Stimulated activated naive CD4-positive, alpha-beta T cell (primary cell): ENCODE measurements around the gene CHCHD1.
A peak's percentile ranks its signal among the peaks of the same experiment; 100 is the strongest.
"Not testable (repeated sequence)": the region's sequence is repeated elsewhere in the genome, so short reads cannot be mapped to it uniquely, and the experiment has no call there.

Experiments used
- DNase-seq, 6 experiments: peaks; one replicate each; lab custom pipeline; 2025; lab: John Stamatoyannopoulos, UW

The CHCHD1 gene

DNA sequence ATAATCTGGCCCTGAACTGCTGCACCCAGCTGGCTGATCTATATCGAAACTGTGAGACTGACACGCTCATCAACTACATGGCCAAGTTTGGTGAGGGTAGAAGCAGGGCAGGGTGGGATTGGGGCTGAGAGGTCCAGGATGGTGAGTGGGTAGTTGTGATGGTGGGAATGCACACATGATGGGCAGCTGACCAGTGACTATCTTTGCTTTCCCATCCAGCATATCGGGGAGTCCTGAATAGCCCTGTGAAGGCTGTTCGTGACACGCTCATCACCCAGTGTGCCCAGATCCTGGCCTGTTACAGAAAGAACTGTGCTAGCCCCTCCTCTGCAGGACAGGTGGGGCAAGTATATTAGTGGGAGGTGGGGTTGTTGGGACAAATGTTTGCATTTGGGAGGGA lies 12.5 kb upstream of the CHCHD1 start:
- no peak for DNase-seq

DNA sequence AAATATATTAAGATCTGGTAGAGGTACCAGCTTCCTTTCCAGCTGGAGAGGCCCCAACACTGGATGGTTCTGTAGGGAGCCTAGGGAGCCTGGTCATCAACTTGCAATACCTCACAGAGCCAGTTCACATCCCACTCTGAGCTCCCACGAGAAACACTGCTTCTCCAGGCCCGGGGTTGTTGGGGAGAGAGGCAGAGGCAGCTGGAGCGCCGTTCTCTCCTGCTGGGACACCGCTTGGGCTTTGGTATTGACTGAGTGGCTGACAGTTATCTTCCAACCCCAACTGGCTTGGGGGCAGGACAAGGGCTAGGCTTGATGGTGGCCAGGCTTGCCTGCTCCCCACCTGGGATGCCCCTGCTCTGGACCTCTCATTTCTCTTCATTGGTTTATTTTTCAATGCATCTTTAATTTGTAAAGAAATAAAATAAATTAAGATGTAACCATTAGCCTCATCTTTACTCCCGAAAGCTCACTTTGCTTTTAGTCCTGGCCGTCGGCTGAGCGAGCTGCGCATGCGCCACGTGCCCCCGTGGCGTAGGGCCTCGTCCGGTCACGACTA lies 10.0 kb upstream of the CHCHD1 start:
- DNase-seq: peak in 3 of 6 experiments; percentile 62 to 81 (median 71)

DNA sequence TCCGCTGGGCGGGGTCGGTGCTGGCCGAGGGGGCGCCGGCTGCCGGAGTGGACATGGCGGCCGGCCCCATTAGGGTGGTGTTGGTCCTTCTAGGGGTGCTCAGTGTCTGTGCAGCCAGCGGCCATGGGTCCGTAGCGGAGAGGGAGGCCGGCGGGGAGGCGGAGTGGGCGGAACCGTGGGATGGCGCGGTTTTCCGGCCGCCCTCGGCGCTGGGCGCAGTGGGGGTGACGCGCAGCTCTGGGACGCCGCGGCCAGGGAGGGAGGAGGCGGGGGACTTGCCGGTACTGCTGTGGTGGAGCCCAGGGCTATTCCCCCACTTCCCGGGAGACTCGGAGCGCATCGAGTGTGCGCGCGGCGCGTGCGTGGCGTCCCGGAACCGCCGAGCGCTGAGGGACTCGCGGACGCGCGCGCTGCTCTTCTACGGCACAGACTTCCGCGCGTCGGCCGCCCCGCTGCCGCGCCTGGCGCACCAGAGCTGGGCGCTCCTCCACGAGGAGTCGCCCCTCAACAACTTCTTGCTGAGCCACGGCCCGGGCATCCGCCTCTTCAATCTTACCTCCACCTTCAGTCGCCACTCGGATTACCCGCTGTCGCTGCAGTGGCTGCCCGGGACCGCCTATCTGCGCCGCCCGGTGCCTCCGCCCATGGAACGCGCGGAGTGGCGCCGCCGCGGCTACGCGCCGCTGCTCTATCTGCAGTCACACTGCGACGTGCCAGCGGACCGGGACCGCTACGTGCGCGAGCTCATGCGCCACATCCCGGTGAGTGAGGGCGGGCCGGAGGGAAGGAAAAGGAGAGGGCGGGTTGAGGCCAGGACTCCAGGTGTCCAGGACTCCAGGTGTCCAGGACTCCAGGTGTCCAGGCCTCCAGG lies 9.3 kb upstream of the CHCHD1 start:
- DNase-seq: peak; percentile 67 to 91 (median 82)

DNA sequence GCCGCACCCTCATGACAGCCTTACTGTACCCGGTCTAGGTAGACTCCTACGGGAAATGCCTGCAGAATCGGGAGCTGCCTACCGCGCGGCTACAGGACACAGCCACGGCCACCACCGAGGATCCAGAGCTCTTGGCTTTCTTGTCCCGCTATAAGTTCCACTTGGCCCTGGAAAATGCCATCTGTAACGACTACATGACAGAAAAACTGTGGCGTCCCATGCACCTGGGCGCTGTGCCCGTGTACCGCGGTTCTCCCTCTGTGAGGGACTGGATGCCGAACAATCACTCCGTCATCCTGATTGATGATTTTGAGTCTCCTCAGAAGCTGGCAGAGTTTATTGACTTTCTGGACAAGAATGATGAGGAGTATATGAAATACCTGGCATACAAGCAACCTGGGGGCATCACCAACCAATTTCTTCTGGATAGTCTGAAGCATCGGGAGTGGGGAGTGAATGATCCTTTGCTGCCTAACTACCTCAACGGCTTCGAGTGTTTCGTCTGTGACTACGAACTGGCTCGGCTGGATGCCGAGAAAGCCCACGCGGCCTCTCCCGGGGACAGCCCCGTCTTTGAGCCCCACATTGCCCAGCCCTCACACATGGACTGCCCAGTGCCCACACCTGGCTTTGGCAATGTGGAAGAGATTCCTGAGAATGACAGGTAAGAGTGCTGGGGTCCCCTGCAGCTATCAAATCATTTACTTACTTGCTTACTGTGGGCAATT lies 8.5 kb upstream of the CHCHD1 start:
- DNase-seq: peak in 1 of 6 experiments; percentile 69

DNA sequence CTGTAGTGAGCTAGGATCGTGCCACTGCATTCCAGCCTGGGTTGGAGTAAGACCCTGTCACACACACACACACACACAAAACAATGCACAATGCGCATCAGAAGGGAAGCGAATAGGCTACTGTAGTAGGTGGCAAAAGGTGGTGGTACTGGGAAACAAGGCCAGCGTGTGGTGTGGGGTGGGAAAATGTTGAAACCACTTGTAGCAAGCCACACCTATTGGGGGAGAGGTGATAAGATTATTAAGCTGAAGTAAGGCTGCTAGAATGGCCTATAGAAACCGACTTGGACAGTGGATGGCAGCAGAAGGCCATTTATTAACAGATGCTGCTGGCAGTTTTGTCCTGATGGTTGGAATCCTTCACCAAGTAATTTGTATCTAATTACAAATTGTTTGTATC lies 7.2 kb upstream of the CHCHD1 start:
- DNase-seq: no peak

DNA sequence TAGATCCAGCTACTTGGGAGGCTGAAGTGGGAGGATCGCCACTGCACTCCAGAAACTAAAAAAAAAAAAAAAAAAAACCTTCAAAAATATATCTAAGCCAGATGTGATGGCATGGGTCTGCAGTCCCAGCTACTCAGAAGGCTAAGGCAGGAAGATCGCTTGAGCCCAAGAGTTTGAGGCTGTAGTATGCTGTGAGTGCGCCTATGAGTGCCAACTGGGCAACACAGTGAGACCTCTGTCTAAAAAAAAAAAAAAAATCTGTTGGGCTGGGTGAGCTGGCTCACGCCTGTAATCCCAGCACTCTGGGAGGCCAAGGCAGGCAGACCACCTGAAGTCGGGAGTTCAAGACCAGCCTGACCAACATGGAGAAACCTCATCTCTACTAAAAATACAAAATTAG lies 2.8 kb upstream of the CHCHD1 start:
- no peak for DNase-seq

DNA sequence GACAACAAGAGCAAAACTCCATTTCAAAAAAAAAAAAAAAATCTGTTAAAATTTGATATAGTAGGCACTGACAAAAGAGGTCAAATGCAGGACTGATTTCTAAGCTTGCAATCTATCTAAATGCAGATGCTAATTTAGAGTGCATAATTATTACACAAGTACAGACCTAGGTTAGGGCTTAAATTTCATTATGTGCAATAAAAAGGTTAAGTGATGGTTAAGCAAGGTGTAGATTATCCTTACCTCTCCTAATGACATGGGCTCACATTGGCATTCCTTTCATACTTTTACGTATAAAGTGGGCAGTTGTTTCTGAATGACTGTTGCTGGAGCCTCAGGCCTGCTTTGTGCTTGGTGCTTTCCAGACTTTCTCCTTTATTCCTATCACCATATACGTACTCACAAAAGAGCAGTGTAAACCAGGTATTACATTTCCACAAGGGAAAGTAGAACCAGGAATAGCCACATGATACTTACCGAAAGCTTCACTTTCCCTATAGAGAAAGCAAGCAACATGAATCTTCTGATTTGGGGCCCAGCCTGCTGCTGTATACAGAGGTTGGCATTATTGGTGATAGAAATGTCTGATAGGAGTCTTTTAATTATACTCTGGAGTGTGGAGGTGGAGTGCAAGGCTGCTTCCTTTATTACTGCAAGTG lies 2.2 kb upstream of the CHCHD1 start:
- no peak for DNase-seq

DNA sequence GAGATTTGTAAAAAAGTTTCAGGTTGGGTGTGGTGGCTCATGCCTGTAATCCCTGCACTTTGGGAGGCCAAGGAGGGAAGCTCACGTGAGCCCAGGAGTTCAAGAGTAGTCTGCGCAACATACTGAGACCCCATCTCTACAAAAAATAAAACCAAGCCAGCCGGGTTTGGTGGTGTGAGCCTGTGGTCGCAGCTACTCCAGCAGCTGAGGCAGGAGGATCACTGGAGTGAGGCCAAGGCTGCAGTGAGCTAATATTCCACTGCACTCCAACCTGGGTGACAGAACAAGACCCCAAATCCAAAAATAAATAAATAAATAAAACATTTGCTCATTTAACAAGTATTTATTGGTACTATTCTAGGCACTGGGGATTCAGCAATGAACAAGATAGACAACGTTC lies 1.5 kb upstream of the CHCHD1 start:
- no peak for DNase-seq

DNA sequence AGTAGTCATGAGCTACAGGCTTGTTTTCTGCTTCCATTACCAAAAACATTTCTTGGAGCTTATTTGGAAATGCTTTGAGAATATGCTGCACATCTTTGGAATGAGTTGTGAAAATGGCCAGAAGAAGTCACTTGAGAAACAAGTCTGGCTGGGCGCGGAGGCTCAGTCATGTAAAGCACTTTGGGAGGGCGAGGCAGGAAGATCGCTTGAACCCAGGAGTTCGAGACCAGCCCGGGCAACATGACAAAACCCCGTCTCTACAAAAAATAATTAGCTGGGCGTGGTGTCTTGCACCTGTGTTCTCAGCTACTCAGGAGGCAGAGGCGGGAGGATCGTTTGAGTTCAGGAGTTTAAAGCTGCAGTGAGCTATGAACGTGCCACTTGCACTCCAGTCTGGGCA lies 882 bp upstream of the CHCHD1 start:
- no peak for DNase-seq

DNA sequence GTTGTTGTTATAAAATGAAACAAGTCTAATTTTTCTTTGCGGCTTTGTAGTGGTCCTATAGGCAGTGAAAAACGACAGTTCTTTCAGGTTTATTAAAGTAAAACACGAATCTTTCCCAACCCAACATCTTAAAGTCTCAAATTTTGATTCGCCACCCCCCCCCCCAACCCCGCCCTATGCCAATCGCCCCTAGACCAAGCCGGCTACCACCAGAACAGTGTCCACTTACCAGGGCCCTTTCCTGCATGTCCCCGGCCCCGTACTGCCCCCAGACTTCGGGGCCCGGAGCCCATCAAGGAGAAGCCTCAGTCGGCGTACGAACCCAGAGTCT lies 335 bp upstream of the CHCHD1 start:
- DNase-seq: no peak

DNA sequence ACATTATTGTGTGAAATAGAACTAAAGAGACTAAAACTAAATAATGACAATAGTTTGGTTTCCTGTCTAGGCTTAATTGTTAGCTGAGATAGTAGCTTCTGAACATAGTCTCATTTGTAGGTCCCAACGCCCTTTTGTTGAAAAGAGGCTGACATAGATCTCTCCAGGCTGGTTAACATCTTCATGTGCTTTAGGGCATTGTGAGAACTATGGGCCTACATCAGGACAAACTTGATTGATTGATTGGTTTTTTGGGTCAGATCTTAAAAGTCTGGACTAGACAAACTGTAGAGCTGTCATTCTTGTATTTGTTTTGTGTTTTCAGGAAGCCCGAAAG lies 869 bp downstream of the CHCHD1 start:
- DNase-seq: no peak

DNA sequence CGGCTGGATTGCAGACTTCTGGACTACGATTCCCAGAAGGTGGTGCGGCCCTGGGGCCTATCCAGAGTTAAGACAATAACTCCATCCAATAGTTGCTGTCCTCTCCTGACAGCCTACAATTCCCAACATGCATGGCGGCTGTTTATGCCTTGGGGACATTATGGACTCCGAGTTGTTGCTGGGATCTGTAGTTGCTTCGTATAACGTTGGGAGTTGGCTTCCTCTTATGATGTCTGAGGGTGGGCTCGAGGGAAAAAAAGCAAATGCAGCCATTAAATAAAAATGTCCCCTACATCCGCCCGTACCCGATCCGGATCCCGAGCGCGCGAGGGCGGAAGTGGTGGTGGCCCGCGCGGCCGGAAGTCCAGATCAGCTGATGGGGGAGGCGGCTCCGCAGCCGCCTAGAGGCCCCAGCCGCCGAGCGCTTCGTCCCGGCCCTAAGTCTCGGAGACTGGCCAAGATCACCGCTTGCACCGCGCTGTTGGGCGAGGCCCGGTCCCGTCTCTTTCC lies 3.4 kb downstream of the CHCHD1 start, which contains the start of gene ZSWIM8:
TSS of gene ZSWIM8 (plus strand) at position 396 of the 510 bp plus-strand sequence. CDS start 273 bp downstream, outside the sequence.
- peak; percentile 76 to 89 (median 86) for DNase-seq

DNA sequence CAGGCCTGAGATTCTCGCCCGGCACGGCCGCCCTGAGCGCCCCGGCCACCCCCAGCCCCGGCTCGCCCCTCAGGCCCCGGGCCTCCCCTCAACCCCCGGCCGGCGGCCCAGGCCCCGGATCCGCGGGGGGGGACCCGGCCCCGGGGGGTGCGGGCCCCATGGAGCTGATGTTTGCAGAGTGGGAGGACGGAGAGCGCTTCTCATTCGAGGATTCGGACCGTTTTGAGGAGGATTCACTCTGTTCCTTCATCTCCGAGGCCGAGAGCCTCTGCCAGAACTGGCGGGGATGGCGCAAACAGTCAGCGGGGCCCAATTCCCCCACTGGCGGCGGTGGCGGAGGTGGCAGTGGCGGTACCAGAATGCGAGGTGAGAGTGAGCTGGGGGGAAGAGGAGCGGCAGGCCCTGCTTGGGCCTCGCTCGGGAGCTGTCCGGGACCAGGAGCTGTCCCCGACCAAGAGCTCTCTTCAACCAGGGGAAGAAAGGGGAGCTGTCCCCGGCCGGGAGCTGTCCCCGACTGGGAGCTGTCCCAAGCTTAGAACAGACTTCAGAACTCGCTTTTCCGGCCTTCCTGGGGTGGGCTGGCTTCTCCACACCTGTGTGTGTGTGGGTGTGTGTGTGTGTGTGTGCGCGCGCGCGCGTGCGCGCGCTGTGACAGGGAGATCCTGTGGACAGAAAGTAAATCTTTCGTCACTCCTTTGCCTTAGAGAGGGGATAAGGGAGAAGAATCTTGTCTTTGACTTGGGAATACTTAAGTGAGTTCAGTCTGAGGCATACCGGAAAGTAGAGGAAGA lies 4.1 kb downstream of the CHCHD1 start:
- DNase-seq: peak; percentile 37 to 76 (median 58)

DNA sequence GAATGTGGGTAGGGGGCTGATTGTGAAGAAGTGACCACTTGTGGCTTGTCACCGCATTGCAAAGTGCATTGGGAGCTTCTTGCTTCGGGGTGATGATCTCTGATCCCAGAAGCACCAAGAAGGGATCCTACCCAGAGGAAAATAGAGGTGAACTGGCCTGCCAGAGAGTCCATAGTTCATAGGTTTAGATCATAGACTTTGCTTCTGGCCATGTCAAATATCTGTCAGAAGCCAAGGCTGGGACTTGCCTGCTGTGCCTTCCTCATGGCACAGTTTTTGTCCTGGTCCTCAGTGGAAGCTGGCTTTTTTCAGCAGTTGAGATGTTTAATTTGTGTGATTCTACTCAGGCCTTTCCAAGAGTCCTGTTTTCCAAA lies 4.7 kb downstream of the CHCHD1 start:
- DNase-seq: no peak

DNA sequence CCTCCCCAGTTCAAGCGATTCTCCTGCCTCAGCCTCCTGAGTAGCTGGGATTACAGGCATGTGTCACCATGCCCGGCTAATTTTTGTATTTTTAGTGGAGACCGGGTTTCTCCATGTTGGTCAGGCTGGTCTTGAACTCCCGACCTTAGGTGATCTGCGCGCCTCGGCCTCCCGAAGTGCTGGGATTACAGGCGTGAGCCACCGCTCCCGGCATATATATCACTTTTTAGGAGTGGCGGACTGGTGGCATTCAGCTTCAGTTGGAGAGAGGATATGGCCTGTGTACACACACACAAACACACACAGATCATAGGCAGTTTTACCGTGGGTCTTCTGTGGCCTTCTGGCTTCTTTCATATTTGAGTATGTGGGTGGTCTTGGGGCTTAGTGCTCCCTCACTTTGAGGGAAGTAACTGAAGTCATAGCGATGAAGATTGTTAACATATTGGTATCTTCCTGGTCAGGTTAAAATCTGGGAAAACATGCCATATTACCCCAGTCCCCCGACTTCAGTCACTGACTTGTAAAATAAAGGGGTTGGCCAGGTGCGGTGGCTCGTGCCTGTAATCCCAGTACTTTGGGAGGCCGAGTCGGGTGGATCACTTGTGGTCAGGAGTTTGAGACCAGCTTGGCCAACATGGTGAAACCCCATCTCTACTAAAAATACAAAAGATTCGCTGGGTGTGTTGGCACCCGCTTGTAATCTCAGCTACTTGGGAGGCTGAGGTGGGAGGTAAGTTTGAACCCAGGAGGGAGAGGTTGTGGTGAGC lies 5.4 kb downstream of the CHCHD1 start:
- not testable (repeated sequence) for DNase-seq

DNA sequence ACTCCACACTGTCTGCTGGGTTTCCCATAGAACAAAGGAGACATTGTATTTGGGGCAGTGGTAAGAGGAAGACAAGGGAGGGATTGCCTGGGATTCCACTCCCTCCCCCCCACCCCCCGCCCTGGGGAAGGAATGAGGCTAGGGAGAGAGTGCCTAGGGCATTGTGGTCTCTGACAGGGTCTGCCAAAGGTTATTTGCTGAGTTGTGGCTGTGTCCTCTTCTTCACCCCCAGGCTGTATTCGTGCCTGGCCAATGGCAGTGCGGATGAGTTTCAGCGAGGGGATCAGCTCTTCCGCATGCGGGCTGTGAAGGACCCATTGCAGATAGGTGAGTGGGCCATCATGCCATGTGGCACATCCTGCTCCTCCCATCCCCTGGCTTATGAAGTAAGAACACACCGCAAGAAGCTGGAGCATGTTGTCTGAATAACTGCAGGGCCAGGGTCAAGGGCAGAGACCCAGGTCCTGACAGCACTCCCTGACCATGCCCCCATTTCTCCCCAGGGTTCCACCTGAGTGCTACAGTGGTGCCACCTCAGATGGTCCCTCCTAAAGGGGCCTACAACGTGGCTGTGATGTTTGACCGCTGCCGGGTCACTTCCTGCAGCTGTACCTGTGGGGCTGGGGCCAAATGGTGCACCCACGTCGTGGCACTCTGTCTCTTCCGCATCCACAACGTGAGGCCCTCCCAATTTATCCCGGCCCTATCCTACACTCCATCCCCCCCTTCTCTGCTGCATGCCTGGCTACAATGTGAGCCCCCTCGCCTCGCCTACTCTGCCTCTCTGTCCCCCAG lies 7.2 kb downstream of the CHCHD1 start:
- DNase-seq: no peak

DNA sequence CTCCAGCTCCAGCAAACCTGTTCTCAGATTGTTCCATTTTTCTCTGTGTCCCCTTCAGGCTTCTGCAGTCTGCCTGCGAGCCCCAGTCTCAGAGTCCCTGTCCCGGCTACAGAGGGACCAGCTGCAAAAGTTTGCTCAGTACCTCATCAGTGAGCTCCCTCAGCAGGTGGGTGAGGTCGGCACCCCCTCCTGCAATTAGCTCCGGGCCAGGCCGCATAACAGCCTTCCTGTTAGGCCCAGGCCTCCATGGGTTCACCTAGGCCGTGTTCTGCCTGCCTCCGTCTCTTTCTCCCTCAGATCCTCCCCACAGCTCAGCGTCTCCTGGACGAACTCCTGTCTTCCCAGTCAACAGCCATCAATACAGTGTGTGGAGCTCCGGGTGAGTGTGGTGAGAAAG lies 7.8 kb downstream of the CHCHD1 start:
- no peak for DNase-seq

DNA sequence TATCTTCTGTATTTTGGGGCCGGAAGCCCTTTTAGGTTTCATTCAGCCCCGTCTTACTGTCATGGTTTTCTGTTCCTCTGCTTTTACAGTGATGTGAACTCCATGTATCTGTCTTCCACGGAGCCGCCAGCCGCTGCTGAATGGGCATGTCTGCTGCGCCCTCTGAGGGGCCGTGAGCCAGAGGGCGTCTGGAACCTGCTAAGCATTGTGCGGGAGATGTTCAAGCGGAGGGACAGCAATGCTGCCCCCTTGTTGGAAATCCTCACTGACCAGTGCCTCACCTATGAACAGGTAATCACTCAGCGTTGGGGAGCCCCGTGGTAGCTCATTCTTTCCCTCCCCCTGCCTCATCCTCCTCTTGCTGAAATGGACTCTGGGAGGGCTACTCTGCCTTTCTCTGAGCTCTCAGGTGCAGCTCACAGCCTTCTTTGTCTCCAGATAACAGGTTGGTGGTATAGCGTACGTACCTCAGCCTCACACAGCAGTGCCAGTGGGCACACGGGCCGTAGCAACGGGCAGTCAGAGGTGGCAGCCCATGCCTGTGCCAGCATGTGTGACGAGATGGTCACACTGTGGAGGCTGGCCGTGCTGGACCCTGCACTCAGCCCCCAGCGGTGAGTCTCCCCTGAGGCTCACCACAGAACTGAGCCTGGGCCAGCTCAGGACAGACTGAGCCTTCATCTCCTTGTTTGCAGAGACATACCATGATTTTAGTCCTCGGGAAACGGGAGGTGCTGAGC lies 9.2 kb downstream of the CHCHD1 start:
- no peak for DNase-seq

DNA sequence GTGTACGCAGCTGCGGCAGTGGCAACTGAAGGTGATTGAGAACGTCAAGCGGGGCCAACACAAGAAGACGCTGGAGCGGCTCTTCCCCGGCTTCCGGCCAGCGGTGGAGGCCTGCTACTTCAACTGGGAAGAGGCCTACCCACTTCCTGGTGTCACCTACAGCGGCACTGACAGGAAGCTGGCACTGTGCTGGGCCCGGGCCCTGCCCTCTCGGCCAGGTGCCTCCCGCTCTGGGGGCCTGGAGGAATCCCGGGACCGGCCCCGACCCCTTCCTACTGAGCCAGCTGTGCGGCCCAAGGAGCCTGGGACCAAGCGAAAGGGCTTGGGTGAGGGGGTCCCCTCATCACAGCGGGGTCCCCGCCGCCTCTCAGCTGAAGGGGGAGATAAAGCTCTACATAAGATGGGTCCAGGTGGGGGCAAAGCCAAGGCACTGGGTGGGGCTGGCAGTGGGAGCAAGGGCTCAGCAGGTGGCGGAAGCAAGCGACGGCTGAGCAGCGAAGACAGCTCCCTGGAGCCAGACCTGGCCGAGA lies 10.1 kb downstream of the CHCHD1 start:
- DNase-seq: no peak
